Progenitor cell of endocrine pancreas (in vitro differentiated cells): ENCODE results near the gene CAMSAP1. TPM values are rescaled to one million over a fixed set of nuclear protein-coding genes. Genes with fewer than 3 reads are reported as not detected.

Experiments
- DNase-seq: peaks from one replicate; pipeline ENCODE4 v3.0.0; 2021; ENCODE audit warnings: low spot score; ENCODE audit not compliant: unreplicated experiment
- H3K27ac Mint-ChIP-seq: 2 replicates; pipeline ENCODE4 v1.8.0; 2021; ENCODE audit warnings: mild to moderate bottlenecking, moderate library complexity, mixed read lengths
- H3K27me3 Mint-ChIP-seq: 2 replicates; pipeline ENCODE4 v1.8.0; 2021; ENCODE audit warnings: mixed read lengths
- H3K36me3 Mint-ChIP-seq: 2 replicates; pipeline ENCODE4 v1.8.0; 2022; ENCODE audit warnings: mixed read lengths; ENCODE audit not compliant: insufficient read depth
- H3K4me1 Mint-ChIP-seq: 2 replicates; pipeline ENCODE4 v1.8.0; 2021; ENCODE audit warnings: low read depth, mixed read lengths
- H3K4me3 Mint-ChIP-seq: 2 replicates; pipeline ENCODE4 v1.8.0; 2021; ENCODE audit warnings: low read depth, mild to moderate bottlenecking, moderate library complexity, mixed read lengths
- H3K9me3 Mint-ChIP-seq: 2 replicates; pipeline ENCODE4 v1.8.0; 2021; ENCODE audit warnings: low read depth, mixed read lengths
- CTCF ChIP-seq: fragments of 200-600 bp; sonication (generic); IDR thresholded peaks from one replicate; pipeline ENCODE4 v1.5.0; 2021; ENCODE audit warnings: antibody characterized with exemption, mild to moderate bottlenecking; ENCODE audit not compliant: unreplicated experiment
- total RNA-seq: library from RNA; stranded (reverse); gene quantifications from 2 replicates; pipeline ENCODE4 v1.2.1, GENCODE V29; 2021

CAMSAP1 gene
- total RNA-seq, 1 donor from 2014 or later, result 82.2 TPM

GRCh38 chr9:135780086-135780485 lies 127.3 kb downstream of the CAMSAP1 start:
- Mint-ChIP-seq H3K4me1 (no peaks in the 10 kb centered on the region), H3K4me3 (no peak overlapping the region), H3K27ac (no peak overlapping the region), H3K27me3 (peaks cover 7% of the 10 kb centered on the region), H3K9me3 (no peaks in the 10 kb centered on the region), H3K36me3 (no peaks in the 10 kb centered on the region)
- DNase-seq, result no peak
- TF ChIP-seq CTCF, result no peak

- Mint-ChIP-seq H3K27me3 (peaks cover 7% of the 10 kb centered on the region), H3K9me3 (no peaks in the 10 kb centered on the region), H3K27ac (no peak overlapping the region), H3K36me3 (no peaks in the 10 kb centered on the region), H3K4me3 (no peak overlapping the region), H3K4me1 (no peaks in the 10 kb centered on the region)
- TF ChIP-seq CTCF, result no peak
- DNase-seq, result no peak
Measured at GRCh38 chr9:135779571-135779970, 127.8 kb downstream of the CAMSAP1 start.

GRCh38 chr9:135778421-135778820 lies 128.9 kb downstream of the CAMSAP1 start:
- Mint-ChIP-seq H3K4me1 (no peaks in the 10 kb centered on the region), H3K27me3 (peaks cover 7% of the 10 kb centered on the region), H3K9me3 (no peaks in the 10 kb centered on the region), H3K36me3 (no peaks in the 10 kb centered on the region), H3K4me3 (no peak overlapping the region), H3K27ac (no peak overlapping the region)
- DNase-seq, result no peak
- TF ChIP-seq CTCF, result no peak

GRCh38 chr9:135777623-135778177 lies 129.6 kb downstream of the CAMSAP1 start:
- H3K27ac Mint-ChIP-seq, result no peak overlapping the region
- no peak for TF ChIP-seq CTCF
- H3K4me3 Mint-ChIP-seq, result no peak overlapping the region

GRCh38 chr9:135776893-135777622 lies 130.3 kb downstream of the CAMSAP1 start:
- no peak overlapping the region for H3K4me3 Mint-ChIP-seq
- no peaks in the 10 kb centered on the region for H3K27me3 Mint-ChIP-seq
- no peak overlapping the region for H3K27ac Mint-ChIP-seq
- H3K9me3 Mint-ChIP-seq, result no peaks in the 10 kb centered on the region
- no peaks in the 10 kb centered on the region for H3K36me3 Mint-ChIP-seq
- DNase-seq, result no peak
- H3K4me1 Mint-ChIP-seq, result no peaks in the 10 kb centered on the region
- no peak for TF ChIP-seq CTCF

More at GRCh38 chr9:135777623-135778177, 129.6 kb downstream of the CAMSAP1 start:
- no peaks in the 10 kb centered on the region for H3K4me1 Mint-ChIP-seq
- no peak for DNase-seq
- peaks cover 4% of the 10 kb centered on the region for H3K27me3 Mint-ChIP-seq
- no peaks in the 10 kb centered on the region for H3K36me3 Mint-ChIP-seq
- no peaks in the 10 kb centered on the region for H3K9me3 Mint-ChIP-seq
